COLO668 (cell line): ENCODE data around the gene OR51M1.

ENCODE experiments used
- DNase-seq: peaks from one replicate; lab custom pipeline; 2025; ENCODE audit not compliant: unreplicated experiment; lab: John Stamatoyannopoulos, UW

The OR51M1 gene

GRCh38 chr11:5384335-5384734, 723 bp downstream of the OR51M1 start:
- no peak for DNase-seq

DNA sequence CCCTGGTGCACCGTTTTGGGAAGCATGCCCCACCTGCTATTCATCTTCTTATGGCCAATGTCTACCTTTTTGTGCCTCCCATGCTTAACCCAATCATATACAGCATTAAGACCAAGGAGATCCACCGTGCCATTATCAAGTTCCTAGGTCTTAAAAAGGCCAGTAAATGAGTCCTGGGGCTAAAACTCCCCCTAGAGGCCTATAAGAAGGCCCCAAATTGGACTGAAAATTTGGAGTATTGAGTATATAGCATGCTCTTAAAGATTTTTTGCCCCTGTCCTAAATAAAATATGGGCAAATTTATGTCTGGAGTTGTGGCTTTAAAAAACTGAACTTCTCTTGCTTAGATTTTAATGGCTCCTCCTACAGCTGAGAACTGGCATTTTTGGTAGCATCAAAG, 6.6 kb downstream of the OR51M1 start:
- no peak for DNase-seq

- no peak for DNase-seq
Measured at GRCh38 chr11:5394091-5394490, 10.5 kb downstream of the OR51M1 start.

DNA sequence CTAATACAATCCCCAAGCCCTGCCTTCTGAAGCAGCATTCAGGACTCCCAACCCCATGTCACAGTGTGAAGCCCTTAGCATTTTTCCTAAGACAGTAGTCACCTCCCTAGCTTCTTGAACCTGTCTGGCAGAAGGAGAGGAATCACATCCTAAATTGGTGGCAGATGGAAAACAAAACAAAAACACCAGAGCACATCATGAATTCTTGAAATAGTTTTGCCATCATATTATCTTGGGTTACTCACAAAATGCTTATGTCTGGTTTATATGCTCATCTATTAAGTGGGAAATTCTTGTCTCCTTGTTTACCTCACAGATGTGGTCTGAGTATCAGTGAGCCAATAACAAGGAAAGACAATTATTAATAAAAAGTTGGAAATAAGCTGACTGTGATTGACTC, 15.3 kb downstream of the OR51M1 start:
- no peak for DNase-seq

DNA sequence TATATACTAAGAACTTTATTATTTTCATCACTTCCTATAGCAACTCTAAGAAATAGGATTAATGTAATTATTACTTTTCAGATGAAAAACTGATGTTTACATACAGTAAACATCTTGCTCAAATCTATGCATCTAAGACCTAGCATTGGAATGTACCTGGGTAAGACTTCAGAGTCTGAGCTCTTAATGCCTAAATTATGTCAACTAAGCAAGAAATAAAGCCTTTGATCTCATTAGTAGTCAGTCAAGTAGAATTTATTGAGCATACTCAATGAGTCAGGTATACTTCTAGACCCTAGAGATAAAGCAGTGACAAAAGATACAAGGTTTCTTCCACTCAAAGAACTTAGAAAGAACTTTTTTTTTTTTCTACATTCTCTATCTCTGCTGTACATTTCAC, 21.6 kb downstream of the OR51M1 start:
- no peak for DNase-seq

- DNase-seq: no peak
Measured at GRCh38 chr11:5420993-5421392, 37.4 kb downstream of the OR51M1 start.

DNA sequence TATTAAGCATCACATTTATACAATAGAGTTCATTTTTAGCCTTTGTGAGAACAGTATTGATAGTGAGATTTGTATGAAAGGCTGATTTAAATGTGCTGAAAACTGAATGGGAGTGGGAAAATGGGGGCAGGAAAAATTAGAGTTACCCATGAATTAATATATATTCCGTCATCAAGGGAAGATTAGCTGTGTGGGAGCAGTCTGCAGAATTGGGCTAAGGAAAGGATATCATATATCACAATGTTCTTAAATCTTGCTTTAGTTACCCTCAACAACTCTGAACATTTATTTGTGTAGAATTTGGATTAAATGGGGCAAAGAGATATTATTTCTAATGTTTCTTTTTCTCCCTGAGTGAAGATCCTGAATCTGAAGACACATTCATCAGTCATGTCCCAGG, 38.2 kb downstream of the OR51M1 start, which contains the start of gene OR51Q1:
Gene OR51Q1, plus strand, starts transcription at position 301 of the 400 bp plus-strand sequence. Its CDS starts 90 bp downstream, at position 391.
- DNase-seq: no peak

DNA sequence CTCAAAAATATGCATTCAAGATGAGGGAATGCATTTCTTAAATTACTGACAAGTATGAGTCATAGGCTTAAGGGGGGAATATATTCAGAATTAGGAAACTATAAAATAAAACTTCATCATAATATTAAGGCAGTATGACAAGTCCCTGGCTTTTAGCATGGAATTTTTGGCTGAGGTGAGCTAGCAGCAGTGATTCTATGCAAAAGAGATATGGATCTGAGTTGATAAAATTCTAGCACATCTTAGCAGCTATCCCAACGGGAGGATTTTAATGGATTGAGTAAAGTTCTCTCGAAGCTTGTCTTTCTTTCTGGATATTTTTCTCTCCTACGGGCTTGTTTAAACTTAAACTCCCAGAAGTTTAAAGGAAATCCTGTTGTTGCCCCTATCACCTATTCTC, 39.5 kb downstream of the OR51M1 start:
- DNase-seq: no peak

- no peak for DNase-seq
Measured at GRCh38 chr11:5441414-5441813, 57.8 kb downstream of the OR51M1 start, which contains the start of gene OR51I1. TSS of gene OR51I1 (minus strand) at chr11:5441514. CDS start at chr11:5441514, 0 bp downstream.
